Measurements from ENCODE around the gene TBX2.
A peak's percentile ranks its signal among the peaks of the same experiment; 100 is the strongest.

TBX2 gene

GRCh38 chr17:61388561-61389356, 10.9 kb upstream of the TBX2 start:
- no peak for DNase-seq

GRCh38 chr17:61389670-61390478, 9.8 kb upstream of the TBX2 start:
- DNase-seq, result peak in 1 of 2 donors; percentile 44

GRCh38 chr17:61390479-61390791, 9.2 kb upstream of the TBX2 start:
- DNase-seq, result no peak

GRCh38 chr17:61391595-61392291, 7.9 kb upstream of the TBX2 start:
- DNase-seq, result no peak

- DNase-seq, result no peak
Observed at GRCh38 chr17:61392679-61393078, 7.0 kb upstream of the TBX2 start.

GRCh38 chr17:61393550-61393903, 6.1 kb upstream of the TBX2 start:
- DNase-seq, result no peak

GRCh38 chr17:61393904-61394629, 5.6 kb upstream of the TBX2 start:
- no peak for DNase-seq

GRCh38 chr17:61394630-61395408, 4.8 kb upstream of the TBX2 start:
- DNase-seq, result no peak

GRCh38 chr17:61395409-61395982, 4.1 kb upstream of the TBX2 start:
- DNase-seq, result no peak

GRCh38 chr17:61395983-61396585, 3.6 kb upstream of the TBX2 start:
- no peak for DNase-seq

- no peak for DNase-seq
Observed at GRCh38 chr17:61396586-61397085, 3.0 kb upstream of the TBX2 start.

GRCh38 chr17:61397086-61397842, 2.4 kb upstream of the TBX2 start:
- no peak for DNase-seq

- no peak for DNase-seq
Observed at GRCh38 chr17:61398721-61399130, 917 bp upstream of the TBX2 start.

GRCh38 chr17:61400066-61400716, 548 bp downstream of the TBX2 start:
- no peak for DNase-seq

GRCh38 chr17:61400717-61401388, 1.2 kb downstream of the TBX2 start:
- no peak for DNase-seq

GRCh38 chr17:61401389-61402072, 1.9 kb downstream of the TBX2 start:
- no peak for DNase-seq

- DNase-seq, result no peak
Observed at GRCh38 chr17:61402073-61402541, 2.5 kb downstream of the TBX2 start.

- DNase-seq, result peak in 1 of 2 donors; percentile 16
Observed at GRCh38 chr17:61402978-61403800, 3.5 kb downstream of the TBX2 start.
